B cell (primary cell): Measurements from ENCODE around the gene TMEM144. TPM values are rescaled to one million over a fixed set of nuclear protein-coding genes. Genes with fewer than 3 reads are reported as not detected.

ENCODE experiments used
- ATAC-seq: fragments of 200-7000 bp; cut with Tn5 transposase; one replicate; pipeline ENCODE4 v1.10.0; 2021; ENCODE audit warnings: low read depth, mild to moderate bottlenecking, moderate number of reproducible peaks, moderate library complexity
- CTCF ChIA-PET: fragments of 350-600 bp; sonication (Branson Sonifier 250); formaldehyde crosslinking; loops from one replicate; lab custom pipeline; 2021; ENCODE audit warnings: antibody characterized with exemption, inconsistent platforms; lab: Charles Lee
- POLR2A ChIA-PET: fragments of 350-600 bp; sonication (Branson Sonifier 250); formaldehyde crosslinking; loops from one replicate; lab custom pipeline; 2021; ENCODE audit warnings: antibody characterized with exemption; lab: Charles Lee
- DNase-seq: peaks from one replicate; pipeline ENCODE4 v3.0.0; 2013
- H2AFZ ChIP-seq: 2 replicates; pipeline ENCODE4 v1.6.1; 2012; ENCODE audit warnings: mild to moderate bottlenecking, low read depth, low read length; ENCODE audit not compliant: insufficient read depth, poor library complexity, severe bottlenecking
- H3K27ac ChIP-seq, 2 donors: 1 replicate in 1 of 2; 2 replicates in 1 of 2; pipeline ENCODE4 v1.5.1; 2012 to 2013; ENCODE audit warnings: low read length in 2 of 2, mild to moderate bottlenecking in 2 of 2, moderate library complexity in 1 of 2
- H3K27me3 ChIP-seq, 4 experiments: fragments of 200-600 bp in 1 of 4; sonication (generic) in 1 of 4; replicated peaks in 1 of 4; 1 replicate in 2 of 4; 2 replicates in 2 of 4; pipeline versions ENCODE4 v1.6.1 to v1.7.0; 2013 to 2016; ENCODE audit warnings: low read length in 3 of 4, mild to moderate bottlenecking in 2 of 4, mixed read lengths in 1 of 4, moderate library complexity in 1 of 4; ENCODE audit not compliant: insufficient read depth in 4 of 4, control insufficient read depth in 3 of 4; ENCODE audit errors: control extremely low read depth in 1 of 4
- H3K36me3 ChIP-seq, 2 experiments: replicated peaks in 1 of 2; 1 replicate in 1 of 2; 2 replicates in 1 of 2; pipeline versions ENCODE4 v1.6.1 to v1.7.1; 2013; ENCODE audit warnings: low read length in 1 of 2; ENCODE audit not compliant: insufficient read depth in 2 of 2, control insufficient read depth in 1 of 2; ENCODE audit errors: control extremely low read depth in 1 of 2, extremely low read depth in 1 of 2
- H3K4me1 ChIP-seq, 2 donors: fragments of 200-600 bp in 1 of 2; sonication (generic) in 1 of 2; 1 replicate in 1 of 2; 2 replicates in 1 of 2; pipeline versions ENCODE4 v1.5.1 to v1.6.1; 2013 to 2017; ENCODE audit warnings: low read length in 2 of 2; ENCODE audit not compliant: control insufficient read depth in 2 of 2, insufficient read depth in 2 of 2
- H3K4me2 ChIP-seq: replicated peaks from 2 replicates; pipeline ENCODE3; 2012; ENCODE audit warnings: mild to moderate bottlenecking, low read depth, low read length; ENCODE audit not compliant: poor library complexity, severe bottlenecking
- H3K4me3 ChIP-seq, 5 experiments: fragments of 200-600 bp in 1 of 5; sonication (generic) in 1 of 5; 1 replicate in 3 of 5; 2 replicates in 2 of 5; pipeline versions ENCODE4 v1.5.1 to v1.7.0; 2011 to 2016; ENCODE audit warnings: low read length in 4 of 5, mild to moderate bottlenecking in 4 of 5, low read depth in 2 of 5, control low read depth in 1 of 5, moderate library complexity in 1 of 5; ENCODE audit not compliant: insufficient read depth in 1 of 5; ENCODE audit errors: control extremely low read depth in 1 of 5, extremely low read depth in 1 of 5
- H3K79me2 ChIP-seq: fragments of 200-600 bp; sonication (generic); one replicate; pipeline ENCODE4 v1.6.0; 2016; ENCODE audit warnings: low read length; ENCODE audit not compliant: control insufficient read depth, insufficient read depth
- H3K9ac ChIP-seq: fragments of 200-600 bp; sonication (generic); 2 replicates; pipeline ENCODE4 v1.6.1; 2017; ENCODE audit warnings: mild to moderate bottlenecking, low read length, moderate library complexity
- H3K9me3 ChIP-seq, 3 donors: one replicate each; pipeline versions ENCODE4 v1.6.1 to v1.7.1; 2013; ENCODE audit warnings: low read length in 2 of 3; ENCODE audit not compliant: control insufficient read depth in 2 of 3, insufficient read depth in 1 of 3; ENCODE audit errors: control extremely low read depth in 1 of 3
- H4K20me1 ChIP-seq: 2 replicates; pipeline ENCODE4 v1.6.0; 2012; ENCODE audit warnings: mild to moderate bottlenecking, low read length; ENCODE audit not compliant: insufficient read depth, control insufficient read depth, poor library complexity, severe bottlenecking
- H3K27ac Mint-ChIP-seq: one replicate; pipeline ENCODE4 v1.8.0; 2021; ENCODE audit warnings: mixed read lengths
- H3K27me3 Mint-ChIP-seq: one replicate; pipeline ENCODE4 v1.8.0; 2021; ENCODE audit warnings: mixed read lengths
- H3K4me1 Mint-ChIP-seq: one replicate; pipeline ENCODE4 v1.8.0; 2021; ENCODE audit warnings: mixed read lengths
- H3K4me3 Mint-ChIP-seq: one replicate; pipeline ENCODE4 v1.8.0; 2021; ENCODE audit warnings: mixed read lengths
- H3K9me3 Mint-ChIP-seq: one replicate; pipeline ENCODE4 v1.8.0; 2022; ENCODE audit warnings: mixed read lengths; ENCODE audit not compliant: insufficient read depth
- EZH2 ChIP-seq: IDR thresholded peaks from 2 replicates; pipeline ENCODE4 v1.6.1; 2012; ENCODE audit warnings: borderline replicate concordance, low read depth, mild to moderate bottlenecking, moderate library complexity, low read length; ENCODE audit not compliant: insufficient read depth, poor library complexity, severe bottlenecking
- WGBS: methylation state at CpG from one replicate; pipeline ENCODE4 v1.1.5; 2013; ENCODE audit warnings: missing lambda C conversion rate; ENCODE audit not compliant: insufficient coverage; 5-methylcytosine and 5-hydroxymethylcytosine counted together
- intact Hi-C: fragments of 100-400 bp; cut with micrococcal nuclease; formaldehyde crosslinking; loops from one replicate; pipeline ENCODE4 v1.10.0; 2022
- polyA plus RNA-seq: library from polyadenylated mRNA; depleted of rRNA; stranded (reverse); fragments of >200 nt; gene quantifications from 2 replicates; pipeline ENCODE4 v1.2.3, GENCODE V29; 2012
- total RNA-seq, 2 donors: library from RNA; stranded (reverse); fragments of 120-200 nt in 1 of 2; gene quantifications; 1 replicate in 1 of 2; 2 replicates in 1 of 2; pipeline versions ENCODE4 v1.2.3 to v1.2.4, GENCODE V29; 2013 to 2022
- TF ChIP-seq, protein P1 (sequence below): fragments of 200-600 bp; IDR thresholded peaks from one replicate; pipeline ENCODE4 v1.8.0; 2022; ENCODE audit warnings: antibody characterized with exemption, mild to moderate bottlenecking

Gene TMEM144
- total and polyA plus RNA-seq, 2 donors (not counting 1 experiment from before 2014, with no cell fraction given) = 0.06 to 0.07 TPM

DNA sequence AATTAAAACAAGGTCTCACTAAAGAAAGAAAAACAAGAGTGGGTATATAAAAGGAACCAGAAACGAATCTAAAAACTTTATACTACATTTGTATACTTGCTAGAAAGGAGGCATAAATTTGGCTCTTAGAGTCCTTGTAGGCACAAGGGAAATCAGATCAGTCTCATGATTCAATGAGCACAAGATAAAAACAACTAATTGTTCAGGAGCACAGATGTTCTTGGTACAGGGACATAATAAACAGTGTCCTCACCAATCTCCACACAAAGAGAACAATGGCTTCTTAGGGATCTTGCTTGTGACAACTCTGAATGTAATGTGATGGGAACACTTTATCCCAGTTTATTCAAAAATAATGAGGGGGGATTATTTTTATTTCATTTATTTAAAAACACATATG lies 28.3 kb downstream of the TMEM144 start:
- H3K27me3 ChIP-seq = no peaks in the 10 kb centered on the region
- H3K9me3 ChIP-seq = no peaks in the 10 kb centered on the region
- no peak for DNase-seq
- no peak overlapping the region for H3K4me2 ChIP-seq
- no peak overlapping the region for H3K27ac Mint-ChIP-seq
- intact Hi-C loops = no loop called here
- H3K4me3 Mint-ChIP-seq = no peak overlapping the region
- no peaks in the 10 kb centered on the region for H3K4me1 Mint-ChIP-seq
- H3K36me3 ChIP-seq = no peaks in the 10 kb centered on the region
- WGBS = no CpG with 5 or more reads among the region's 1 CpG
- H3K79me2 ChIP-seq = no peaks in the 10 kb centered on the region
- TF ChIP-seq EZH2 = no peak
- TF ChIP-seq, protein P1, sequence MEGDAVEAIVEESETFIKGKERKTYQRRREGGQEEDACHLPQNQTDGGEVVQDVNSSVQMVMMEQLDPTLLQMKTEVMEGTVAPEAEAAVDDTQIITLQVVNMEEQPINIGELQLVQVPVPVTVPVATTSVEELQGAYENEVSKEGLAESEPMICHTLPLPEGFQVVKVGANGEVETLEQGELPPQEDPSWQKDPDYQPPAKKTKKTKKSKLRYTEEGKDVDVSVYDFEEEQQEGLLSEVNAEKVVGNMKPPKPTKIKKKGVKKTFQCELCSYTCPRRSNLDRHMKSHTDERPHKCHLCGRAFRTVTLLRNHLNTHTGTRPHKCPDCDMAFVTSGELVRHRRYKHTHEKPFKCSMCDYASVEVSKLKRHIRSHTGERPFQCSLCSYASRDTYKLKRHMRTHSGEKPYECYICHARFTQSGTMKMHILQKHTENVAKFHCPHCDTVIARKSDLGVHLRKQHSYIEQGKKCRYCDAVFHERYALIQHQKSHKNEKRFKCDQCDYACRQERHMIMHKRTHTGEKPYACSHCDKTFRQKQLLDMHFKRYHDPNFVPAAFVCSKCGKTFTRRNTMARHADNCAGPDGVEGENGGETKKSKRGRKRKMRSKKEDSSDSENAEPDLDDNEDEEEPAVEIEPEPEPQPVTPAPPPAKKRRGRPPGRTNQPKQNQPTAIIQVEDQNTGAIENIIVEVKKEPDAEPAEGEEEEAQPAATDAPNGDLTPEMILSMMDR = no peak
- no peaks in the 10 kb centered on the region for H3K9me3 Mint-ChIP-seq
- H3K27ac ChIP-seq = no peak overlapping the region
- no peaks in the 10 kb centered on the region for H4K20me1 ChIP-seq
- no peaks in the 10 kb centered on the region for H3K4me1 ChIP-seq
- H3K27me3 Mint-ChIP-seq = peaks cover 3% of the 10 kb centered on the region
- no peak overlapping the region for H3K9ac ChIP-seq
- no peak overlapping the region for H3K4me3 ChIP-seq
- no peak for ATAC-seq
- no peak overlapping the region for H2AFZ ChIP-seq
- CTCF ChIA-PET = no interaction called here
- POLR2A ChIA-PET = no interaction called here

DNA sequence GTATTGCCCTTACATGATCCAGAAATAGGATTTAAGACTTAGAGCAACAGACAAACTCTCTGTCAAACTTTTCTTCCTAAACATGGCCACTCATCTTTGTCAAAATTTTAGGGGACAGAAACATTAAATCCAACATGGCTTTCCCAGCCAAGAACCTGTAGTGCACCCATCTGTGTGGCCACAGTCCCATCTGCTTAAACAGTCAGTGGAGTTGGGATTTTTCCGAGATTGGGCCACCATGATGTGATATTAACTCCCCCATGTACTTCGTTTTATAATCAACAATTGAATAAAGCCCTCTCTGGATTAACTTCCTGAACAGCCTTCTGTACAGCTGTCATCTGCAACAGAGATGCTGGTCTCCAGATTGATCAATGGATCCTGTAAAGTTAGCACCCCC lies 28.9 kb downstream of the TMEM144 start:
- Histone ChIP-seq H2AFZ (no peak overlapping the region), H3K4me3 (no peak overlapping the region), H3K4me1 (no peaks in the 10 kb centered on the region), H3K79me2 (no peaks in the 10 kb centered on the region), H3K9ac (no peak overlapping the region), H3K27me3 (no peaks in the 10 kb centered on the region), H4K20me1 (no peaks in the 10 kb centered on the region), H3K36me3 (no peaks in the 10 kb centered on the region), H3K27ac (no peak overlapping the region), H3K4me2 (no peak overlapping the region), H3K9me3 (no peaks in the 10 kb centered on the region)
- Mint-ChIP-seq H3K4me3 (no peak overlapping the region), H3K27me3 (peaks cover 3% of the 10 kb centered on the region), H3K4me1 (no peaks in the 10 kb centered on the region), H3K9me3 (no peaks in the 10 kb centered on the region), H3K27ac (no peak overlapping the region)
- TF ChIP-seq, protein P1 = no peak
- no peak for TF ChIP-seq EZH2
- WGBS = no CpG with 5 or more reads among the region's 2 CpGs
- ChIA-PET CTCF (no interaction called here), POLR2A (no interaction called here)
- ATAC-seq = no peak
- intact Hi-C loops = no loop called here
- no peak for DNase-seq
